Measurements from ENCODE around the gene ZNF780A.
"Not testable (repeated sequence)": the region's sequence is repeated elsewhere in the genome, so short reads cannot be mapped to it uniquely, and the experiment has no call there.

DNA sequence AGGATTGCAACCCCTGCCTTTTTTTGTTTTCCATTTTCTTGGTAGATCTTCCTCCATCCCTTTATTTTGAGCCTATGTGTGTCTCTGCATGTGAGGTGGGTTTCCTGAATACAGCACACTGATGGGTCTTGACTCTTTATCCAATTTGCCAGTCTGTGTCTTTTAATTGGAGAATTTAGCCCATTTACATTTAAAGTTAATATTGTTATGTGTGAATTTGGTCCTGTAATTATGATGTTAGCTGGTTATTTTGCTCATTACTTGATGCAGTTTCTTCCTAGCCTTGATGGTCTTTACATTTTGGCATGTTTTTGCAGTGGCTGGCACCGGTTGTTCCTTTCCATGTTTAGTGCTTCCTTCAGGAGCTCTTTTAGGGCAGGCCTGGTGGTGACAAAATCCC is 49.0 kb downstream of the ZNF780A start:
- TF ChIP-seq, protein P1, sequence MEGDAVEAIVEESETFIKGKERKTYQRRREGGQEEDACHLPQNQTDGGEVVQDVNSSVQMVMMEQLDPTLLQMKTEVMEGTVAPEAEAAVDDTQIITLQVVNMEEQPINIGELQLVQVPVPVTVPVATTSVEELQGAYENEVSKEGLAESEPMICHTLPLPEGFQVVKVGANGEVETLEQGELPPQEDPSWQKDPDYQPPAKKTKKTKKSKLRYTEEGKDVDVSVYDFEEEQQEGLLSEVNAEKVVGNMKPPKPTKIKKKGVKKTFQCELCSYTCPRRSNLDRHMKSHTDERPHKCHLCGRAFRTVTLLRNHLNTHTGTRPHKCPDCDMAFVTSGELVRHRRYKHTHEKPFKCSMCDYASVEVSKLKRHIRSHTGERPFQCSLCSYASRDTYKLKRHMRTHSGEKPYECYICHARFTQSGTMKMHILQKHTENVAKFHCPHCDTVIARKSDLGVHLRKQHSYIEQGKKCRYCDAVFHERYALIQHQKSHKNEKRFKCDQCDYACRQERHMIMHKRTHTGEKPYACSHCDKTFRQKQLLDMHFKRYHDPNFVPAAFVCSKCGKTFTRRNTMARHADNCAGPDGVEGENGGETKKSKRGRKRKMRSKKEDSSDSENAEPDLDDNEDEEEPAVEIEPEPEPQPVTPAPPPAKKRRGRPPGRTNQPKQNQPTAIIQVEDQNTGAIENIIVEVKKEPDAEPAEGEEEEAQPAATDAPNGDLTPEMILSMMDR (conservative IDR thresholded peaks at IDR 0.05 in 1 of 2, IDR thresholded peaks at IDR 0.05 in 1 of 2; ENCODE audit: low read depth in 1 of 2, low read length in 2 of 2) = not testable (repeated sequence)
- TF ChIP-seq EZH2 (IDR thresholded peaks at IDR 0.05; ENCODE audit: low read length, missing control alignments) = not testable (repeated sequence)
